Activated CD4-positive, alpha-beta T cell treated with anti-CD3 and anti-CD28 coated beads for 1 hour (primary cell): ENCODE data around the gene ESRRA.

Experiments used
- DNase-seq: peaks from one replicate; pipeline ENCODE4 v3.0.0-alpha.2; 2020

ESRRA gene

DNA sequence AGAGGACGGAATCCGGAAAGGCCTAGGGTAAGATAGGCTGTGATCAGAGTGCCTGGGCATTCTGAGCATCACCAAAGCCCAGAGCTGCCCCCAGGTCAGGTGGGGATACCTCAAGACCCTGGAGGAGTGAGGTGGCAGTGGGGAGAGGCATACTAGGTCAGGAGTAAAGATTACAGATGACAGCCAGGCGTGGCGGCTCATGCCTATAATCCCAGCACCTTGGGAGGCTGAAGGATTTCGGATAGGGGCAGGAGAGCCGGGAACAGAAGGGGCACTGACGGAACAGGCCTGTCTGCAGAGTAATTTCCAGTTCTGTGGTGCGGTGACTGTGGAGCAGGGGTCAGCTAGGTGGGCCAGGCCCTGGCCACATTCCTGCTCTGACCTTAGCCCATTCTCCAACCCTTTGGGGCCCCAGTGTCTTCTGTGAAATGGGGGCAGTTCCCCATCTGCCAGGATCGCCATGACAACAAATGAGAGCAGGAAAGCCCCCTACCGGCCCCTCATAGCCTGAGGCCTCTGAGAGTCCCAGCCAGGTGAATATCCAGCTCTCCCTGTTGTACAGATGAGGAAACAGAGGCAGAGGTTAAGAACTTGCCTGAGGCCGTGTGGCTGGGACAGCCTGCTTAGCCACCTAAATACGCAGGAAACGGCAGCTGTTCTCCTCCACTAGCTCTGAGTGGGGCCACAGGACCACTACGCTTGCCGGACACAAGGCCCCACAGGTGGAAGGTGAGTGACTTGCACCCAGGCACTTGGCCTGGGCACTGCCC is 30.1 kb upstream of the ESRRA start:
- no peak for DNase-seq

DNA sequence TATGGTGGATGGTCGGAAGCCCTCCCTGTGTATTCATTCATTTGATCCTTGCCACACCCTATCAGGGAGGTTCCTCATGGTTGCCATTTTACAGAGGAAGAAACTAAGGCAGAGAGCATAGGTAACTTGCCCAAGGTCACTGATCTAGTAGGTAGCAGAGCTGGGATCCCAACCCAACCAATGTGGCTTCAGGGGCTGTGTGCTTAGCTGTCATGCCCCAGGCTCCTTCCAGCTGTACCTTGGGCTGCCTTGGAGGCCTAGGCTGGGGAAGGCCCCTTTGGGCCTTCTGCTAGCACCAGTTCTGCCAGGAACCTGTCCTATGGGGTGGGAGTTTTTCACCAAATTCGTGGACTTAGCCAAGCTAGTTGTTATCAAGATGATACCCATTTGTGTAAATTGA is 29.5 kb upstream of the ESRRA start:
- no peak for DNase-seq

DNA sequence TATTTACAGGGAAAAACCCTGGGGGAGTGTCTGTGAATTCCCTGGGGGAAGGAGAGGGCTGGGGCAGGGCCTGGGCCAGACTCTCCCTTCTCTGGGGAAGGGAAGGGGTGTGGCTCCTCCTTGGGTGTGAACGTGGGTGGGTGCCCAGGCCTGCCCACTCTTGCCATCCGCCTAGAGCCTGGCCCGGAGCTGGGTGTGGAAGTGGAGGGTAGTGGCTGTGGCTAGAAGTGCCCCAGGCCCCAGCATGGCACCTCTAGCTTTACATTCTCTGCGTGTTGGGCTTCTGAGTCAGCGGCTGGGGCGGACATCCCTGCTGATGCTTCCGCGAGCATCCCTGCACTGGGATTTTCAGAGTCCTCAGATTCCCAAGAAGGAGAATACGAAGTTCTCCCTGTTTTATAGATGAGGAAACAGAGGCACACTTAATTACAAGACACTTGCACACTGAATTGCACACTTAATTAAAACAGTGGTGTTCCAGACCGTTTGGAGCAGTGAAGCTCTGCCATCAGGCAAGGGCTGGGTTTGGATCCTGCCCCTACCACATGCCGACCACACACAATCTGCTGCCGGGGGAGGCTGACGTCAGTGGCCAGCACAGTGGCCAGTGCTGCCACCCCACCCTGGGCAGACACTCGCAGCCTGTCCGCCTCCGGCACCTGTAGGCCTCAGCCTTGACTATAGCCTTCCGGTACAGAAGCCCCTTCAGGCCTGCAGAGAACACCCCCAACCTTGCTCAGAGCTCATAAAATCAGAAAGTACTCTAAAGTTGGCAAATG is 28.5 kb upstream of the ESRRA start:
- DNase-seq, result no peak

DNA sequence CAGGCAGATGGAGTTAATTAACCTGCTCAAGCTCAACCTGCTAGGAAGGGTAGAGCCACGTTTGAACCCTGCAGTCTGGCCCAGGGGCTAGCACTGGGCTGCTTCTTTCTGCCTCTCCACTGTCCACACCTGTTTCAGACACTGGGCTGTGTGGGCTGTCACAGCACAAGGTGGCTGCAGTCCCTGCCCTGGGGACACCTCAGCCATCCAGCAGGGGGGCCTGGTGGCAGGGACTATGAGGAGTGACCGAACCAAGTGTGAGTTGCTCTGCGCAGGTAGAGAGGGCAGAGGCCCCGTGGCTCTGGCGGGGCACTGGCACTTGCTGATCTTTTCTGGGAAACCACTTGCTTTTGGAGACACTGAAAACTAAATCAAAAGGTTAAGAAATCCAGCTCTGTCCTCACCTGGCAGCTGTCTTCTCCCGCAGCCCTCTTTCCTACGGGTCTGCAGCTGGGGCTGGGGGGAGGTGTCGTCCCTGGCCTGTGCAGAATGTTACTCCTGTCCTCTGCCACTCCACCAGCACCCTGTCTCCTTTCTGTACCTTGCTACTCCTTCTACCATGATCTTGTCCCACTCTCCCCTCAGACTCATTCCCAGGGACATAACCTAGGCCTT is 26.6 kb upstream of the ESRRA start:
- no peak for DNase-seq

DNA sequence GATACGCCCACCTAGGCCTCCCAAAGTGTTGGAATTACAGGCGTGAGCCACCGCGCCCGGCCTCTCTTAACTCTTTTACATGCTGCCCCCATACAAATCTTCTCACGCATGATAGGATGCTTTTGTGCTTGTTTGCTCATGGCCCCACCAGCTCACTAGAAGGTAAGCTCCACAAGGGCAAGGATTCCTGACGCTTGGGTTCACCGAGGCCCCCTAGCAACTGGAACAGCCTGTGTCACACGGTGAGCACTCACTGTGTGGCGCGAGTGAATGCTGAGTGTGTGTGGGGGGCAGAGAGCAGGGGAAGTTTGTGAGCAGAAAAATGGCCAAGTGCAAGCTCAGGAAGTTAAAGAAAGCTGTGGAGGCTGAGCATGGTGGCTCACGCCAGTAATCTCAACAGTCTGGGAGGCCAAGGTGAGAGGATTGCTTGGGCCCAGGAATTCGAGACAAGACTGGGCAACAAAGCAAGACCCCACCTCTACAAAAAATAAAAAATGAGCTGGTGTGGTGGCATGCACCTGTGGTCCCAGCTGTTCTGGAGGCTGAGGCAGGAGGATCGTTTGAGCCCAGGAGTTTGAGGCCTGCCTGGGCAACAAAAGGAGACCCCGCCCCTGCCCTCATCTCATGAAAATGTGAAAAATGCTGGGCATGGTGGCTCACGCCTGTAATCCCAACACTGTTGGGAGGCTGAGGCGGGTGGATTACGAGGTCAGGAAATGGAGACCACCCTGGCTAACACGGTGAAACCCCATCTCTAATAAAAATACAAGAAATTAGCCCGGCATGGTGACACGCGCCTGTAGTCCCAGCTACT is 23.2 kb upstream of the ESRRA start:
- DNase-seq, result no peak

DNA sequence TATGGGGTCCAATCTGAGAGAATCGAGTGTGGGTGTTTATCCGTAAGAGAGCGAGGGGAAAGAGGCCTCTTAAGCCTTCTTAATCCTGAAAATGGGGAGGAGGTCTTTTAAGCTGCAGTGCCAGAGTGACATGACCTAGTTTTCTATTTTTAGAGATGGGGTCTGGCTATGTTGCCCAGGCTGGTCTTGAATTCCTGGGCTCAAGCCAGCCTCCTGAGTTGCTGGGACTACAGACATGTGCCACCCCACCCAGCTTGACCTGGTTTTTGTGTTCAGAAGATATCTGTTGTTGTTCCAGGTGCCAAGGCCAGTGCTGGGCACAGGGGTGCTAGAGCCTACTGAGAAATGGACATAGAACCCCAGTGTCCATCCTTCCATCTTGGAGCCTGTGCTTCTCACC is 22.2 kb upstream of the ESRRA start:
- DNase-seq, result no peak

DNA sequence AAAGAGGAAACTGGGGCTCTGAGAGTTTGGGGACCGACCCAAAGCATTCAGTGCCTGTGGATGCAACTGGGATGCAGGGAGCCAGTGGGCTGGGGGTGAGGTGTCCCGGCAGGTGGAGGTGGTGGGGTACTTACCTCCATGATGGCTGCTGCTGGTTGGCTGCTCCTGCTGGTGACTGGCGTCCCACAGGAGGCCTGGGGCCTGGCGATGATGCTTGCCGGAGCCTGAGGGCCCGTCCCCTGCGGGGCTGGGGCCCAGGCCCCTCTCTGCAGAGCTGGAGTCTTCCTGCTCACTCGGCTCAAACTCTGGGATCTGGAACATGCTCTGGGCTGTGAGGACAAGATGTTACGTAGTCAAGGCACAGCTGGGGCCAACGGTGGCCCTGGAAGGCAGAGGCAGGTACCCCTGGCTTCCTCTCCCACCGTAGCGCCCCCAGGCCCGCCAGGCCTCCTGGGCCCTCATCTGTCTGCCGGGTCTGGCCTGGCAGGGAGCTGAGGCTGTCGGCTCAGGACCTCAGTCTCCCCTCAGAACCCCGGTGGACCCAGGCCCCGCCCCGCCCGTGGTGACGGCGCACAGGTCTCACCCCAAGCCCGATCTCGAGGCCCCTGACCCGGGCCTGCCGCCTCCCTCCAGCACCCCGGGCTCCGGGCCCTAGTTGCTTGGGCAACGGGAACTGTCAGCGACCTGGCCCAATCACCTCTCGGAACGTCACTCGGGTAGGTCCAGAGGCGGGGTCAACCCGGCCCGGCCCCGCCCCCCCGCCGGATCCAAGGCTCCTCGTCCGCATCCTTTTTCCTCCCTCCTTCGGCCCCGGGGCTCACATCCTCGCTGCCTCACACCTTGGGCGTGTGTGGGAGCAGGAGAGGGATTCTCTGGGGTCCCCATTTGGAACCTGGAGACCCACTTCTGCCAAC is 21.0 kb upstream of the ESRRA start, which contains the start of gene BAD:
Gene BAD, minus strand, starts transcription at position 618 of the 914 bp plus-strand sequence. Its CDS starts 297 bp downstream, at position 321.
- DNase-seq, result peak; percentile 85

DNA sequence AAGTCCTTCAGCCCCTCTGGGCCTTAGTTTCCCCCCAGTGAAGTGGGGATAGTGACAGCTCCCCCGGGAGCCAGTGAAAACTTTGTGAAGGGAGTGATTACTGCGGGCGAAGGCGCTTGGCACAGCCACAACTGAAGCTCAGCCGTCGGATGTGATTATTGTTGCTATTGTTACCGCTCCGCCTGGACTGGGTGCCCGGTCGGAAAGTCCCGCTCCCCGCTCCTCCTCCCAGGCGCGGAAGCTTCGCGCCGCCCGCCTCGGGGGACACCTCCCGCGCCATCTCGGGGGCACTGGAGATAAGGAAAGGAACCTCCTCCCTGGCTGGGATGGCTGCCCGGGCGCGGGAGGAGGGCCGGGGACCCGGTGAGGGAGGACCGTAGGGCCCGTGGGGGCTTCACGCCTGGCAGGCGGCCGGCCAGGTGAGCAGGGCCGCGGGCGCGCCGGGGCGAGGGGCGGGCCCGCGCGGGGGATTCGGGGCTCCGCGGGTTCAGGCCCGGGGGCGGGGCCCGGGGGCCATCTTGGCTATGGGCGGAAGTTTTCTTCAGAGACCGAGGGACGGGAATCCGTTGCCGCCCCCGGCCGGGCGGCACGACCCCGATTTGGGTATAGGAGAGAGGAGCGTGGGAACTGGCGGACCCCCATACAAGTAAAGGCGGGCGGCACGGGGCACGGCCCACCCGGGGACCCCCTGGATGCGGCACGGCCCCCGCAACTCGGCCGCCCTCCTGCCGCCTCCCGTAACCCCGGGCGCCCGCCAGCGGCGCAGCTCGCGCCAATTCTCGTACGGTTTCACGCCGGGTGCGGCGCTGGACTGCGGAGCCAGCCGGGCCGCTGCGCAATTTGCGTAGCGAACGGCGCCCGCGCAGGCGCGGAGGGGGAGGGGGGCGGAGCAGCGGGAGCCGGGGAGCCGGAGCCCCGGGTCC is 20.1 kb upstream of the ESRRA start, which contains the start of gene GPR137:
Gene GPR137, plus strand, starts transcription at position 887 of the 923 bp plus-strand sequence. CDS start 677 bp downstream, outside the sequence.
- peak; percentile 90 for DNase-seq

DNA sequence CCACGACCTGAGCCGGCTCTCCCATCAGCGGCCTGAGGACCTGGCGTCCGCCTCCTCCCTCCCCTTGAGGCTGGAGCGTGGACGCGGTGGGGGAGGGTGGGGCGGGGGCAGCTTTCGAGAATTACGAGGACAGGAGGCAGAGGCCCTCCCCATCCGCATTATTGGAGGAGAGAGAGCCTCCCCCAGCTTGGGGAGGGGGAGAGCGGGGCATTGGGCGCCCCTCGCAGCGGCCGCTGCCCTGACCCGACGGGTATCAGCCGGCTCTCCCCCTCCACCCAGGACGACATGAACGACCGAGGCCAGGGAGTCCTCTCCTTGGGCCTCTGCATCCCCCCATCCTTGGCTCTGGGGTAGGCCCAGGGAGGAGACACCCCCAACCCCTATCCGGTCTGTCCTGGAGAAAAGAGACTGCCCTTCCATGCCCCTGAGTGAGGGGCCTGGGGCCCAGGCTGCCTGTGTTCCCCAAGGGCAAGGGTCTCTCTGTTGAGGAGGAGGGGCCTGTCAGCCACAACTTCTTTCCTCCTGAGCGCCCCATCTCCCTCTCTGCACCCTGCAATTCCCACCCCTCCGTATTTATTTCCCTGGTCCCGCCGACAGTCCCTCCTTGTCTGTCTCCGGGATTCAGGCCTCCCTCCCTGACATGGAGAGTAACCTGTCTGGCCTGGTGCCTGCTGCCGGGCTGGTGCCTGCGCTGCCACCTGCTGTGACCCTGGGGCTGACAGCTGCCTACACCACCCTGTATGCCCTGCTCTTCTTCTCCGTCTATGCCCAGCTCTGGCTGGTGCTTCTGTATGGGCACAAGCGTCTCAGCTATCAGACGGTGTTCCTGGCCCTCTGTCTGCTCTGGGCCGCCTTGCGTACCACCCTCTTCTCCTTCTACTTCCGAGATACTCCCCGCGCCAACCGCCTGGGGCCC is 19.2 kb upstream of the ESRRA start:
- DNase-seq, result no peak

DNA sequence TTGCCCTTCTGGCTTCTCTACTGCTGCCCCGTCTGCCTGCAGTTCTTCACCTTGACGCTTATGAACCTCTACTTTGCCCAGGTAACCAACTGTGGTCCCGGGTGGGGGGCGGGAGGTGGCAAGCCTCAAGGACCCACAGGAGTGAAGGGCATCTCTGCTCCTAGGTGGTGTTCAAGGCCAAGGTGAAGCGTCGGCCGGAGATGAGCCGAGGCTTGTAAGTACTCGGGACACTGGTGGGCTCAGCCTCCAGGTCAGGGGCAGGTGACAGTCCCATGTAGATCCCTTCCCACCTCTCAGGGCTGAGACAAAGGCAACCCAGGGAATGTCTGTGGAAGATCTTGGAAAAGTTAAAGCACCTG is 18.5 kb upstream of the ESRRA start:
- DNase-seq, result no peak

DNA sequence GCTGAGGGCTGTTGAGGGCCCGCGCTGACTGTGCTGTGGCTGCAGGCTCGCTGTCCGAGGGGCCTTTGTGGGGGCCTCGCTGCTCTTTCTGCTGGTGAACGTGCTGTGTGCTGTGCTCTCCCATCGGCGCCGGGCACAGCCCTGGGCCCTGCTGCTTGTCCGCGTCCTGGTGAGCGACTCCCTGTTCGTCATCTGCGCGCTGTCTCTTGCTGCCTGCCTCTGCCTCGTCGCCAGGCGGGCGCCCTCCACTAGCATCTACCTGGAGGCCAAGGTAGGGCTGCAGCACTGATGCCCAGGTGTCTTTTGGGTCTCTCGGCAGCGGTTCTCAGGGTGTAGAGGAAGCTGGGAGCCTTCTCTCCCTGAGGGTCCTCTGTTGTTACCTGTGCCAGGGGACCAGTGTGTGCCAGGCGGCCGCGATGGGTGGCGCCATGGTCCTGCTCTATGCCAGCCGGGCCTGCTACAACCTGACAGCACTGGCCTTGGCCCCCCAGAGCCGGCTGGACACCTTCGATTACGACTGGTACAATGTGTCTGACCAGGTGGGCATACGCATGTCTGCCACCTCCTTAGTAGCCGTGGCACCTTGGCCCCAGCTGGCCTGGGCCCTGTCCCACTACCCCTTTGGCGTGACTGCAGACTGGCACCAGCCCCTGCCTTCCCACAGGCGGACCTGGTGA is 17.5 kb upstream of the ESRRA start:
- DNase-seq, result no peak

DNA sequence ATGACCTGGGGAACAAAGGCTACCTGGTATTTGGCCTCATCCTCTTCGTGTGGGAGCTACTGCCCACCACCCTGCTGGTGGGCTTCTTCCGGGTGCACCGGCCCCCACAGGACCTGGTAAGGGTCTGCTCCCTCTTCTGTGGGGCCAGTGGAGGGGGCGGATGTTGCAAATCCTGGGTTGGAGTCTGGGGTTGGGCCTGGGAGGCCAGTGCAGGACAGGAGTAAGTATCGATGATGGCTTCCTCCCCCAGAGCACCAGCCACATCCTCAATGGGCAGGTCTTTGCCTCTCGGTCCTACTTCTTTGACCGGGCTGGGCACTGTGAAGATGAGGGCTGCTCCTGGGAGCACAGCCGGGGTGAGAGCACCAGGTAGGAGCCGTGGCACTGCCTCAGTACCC is 17.0 kb upstream of the ESRRA start:
- no peak for DNase-seq

DNA sequence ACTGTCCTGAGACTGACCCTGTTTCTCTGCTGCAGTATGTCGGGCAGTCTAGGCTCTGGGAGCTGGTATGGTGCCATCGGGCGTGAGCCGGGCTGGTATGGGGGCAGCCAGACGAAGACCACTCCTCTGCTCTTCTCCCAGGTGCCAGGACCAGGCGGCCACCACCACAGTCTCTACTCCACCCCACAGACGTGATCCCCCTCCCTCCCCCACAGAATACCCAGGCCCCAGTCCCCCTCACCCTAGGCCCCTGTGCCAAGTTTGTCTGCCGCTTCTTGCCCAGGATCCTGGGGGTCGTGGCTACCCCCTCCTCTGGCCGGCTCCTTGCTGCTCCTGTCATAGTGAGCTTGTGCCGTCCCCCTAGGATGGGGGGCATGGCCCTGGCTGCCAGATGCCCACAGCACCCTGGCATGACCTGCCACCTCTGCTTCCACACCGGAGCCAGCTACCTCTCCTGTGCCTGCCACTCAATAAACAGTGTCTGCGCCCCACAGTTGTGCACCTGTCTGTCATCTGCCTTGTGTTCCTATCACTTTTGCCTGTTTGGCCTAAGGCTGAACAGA is 16.2 kb upstream of the ESRRA start:
- no peak for DNase-seq

DNA sequence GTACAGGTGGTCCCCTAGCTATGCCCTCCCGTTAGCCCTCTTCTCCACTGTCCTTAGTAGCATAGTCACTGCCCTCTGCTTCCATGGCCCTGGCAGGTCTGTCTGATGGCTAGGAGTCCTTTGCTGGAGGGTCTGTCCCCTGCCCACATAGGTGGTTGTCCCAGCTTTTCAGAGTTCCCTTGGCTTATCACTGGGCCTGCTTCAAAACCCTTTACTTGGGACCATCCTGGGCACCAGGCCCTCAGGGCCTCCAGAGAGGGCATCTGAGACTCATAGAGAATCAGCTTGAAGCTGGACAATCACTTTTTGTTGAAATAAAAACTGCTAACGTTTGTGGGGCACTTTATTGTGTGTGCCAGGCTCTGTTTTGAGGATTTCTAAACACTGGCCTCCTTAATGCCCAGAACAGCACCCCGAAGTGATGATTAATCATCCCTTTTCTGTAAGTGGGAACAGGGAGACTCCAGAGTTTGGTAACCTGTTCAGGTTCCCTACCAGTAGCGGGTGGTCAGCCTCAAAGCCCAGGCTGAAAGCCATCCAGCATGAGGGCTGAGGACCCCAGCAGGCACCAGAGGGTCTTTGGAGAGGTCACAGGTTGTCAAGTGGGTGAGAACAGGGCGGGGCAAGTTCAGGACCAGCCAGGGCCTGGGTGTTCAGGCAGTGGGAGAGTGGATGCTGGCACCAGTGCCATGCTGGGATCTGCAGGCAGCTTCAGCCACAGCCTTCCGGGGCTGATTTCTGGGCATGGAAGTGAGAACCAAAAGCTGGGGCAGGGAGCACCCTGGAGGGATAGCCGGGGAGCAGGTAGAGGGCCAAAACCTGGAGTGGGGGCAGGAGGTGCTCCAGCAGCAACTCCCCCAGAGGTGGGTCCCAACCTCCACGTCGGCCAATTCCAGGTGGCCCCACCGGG is 14.7 kb upstream of the ESRRA start:
- no peak for DNase-seq

DNA sequence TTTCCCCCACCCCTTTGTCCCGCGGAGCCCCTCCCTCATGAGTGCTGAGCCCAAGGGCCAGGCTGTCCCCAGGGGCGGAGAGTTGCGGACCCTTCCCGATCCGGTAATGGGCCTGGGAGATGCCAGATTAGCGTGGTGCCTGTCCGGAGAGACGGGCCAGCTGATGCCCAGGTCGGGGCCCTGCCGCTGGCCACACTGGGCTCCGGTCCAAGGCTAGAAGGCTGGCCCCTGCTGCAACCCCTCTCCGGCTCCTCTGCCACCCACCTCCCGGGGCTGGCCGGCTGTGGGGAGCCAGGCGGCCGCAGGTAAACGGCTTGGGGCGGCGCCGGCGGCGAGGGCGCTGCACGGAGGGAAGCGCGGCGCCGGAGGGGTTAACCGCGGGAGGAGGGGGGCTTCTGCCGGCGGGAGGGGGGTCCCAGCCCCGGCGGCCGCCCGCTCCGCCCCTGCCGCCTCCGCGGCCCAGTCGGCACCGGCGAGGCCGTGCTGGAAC is 14.0 kb upstream of the ESRRA start, which contains the start of gene KCNK4:
Gene KCNK4, plus strand, starts transcription at position 41 of the 490 bp plus-strand sequence. CDS start 1,717 bp downstream, outside the sequence.
- no peak for DNase-seq

DNA sequence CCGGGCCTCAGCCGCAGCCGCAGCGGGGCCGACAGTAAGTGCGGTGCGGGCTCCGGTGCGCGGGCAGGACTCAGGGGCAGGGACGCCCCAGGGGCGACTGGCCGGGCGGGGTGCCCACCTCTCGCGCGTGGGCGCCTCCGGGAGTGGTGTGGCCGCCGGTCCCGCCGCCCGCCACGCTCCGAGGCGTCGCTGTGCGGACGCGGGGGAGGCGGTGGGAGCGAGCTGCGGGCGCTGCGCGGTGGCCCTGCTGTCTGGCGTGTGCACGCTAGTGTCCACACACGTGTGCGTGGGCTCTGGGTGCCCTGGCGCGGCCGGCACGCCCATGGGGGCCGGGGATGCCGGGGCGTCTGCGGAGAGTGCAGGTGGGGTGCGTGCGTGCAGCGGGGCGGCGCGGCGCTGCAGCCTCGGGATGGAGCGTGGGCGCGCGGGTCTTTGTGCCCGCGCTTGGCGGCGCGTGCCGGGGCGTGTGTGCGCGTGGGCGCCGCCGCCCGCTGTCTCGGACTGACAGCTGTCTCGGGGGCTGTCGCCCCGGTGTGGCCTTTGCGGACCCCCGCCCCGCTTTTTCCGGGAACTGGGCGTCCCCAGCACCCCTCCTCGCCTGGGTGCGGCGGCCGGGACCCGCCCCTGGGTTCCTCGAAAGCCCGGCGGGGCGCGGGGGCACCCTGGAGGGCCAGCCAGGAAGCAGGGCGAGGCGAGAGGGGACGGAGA is 13.4 kb upstream of the ESRRA start:
- DNase-seq, result no peak
